CD4-positive, CD25-positive, alpha-beta regulatory T cell (primary cell): Measurements from ENCODE around the gene NUDT1. TPM values are rescaled to one million over a fixed set of nuclear protein-coding genes. Genes with fewer than 3 reads are reported as not detected.

ENCODE experiments used
- ATAC-seq, 2 donors: fragments of 150-1000 bp; cut with Tn5 transposase; one replicate each; pipeline ENCODE4 v1.10.0; 2021; ENCODE audit warnings: low read depth in 2 of 2, moderate number of reproducible peaks in 2 of 2, moderate library complexity in 1 of 2
- DNase-seq, 3 donors: peaks; one replicate each; pipeline versions ENCODE4 v3.0.0 to v3.0.0-alpha.2; 2012 to 2022; ENCODE audit warnings: mixed read lengths in 1 of 3
- H3K27ac ChIP-seq: one replicate; pipeline ENCODE4 v1.7.0; 2013; ENCODE audit warnings: mild to moderate bottlenecking, low read length; ENCODE audit not compliant: insufficient read depth, poor library complexity, severe bottlenecking
- H3K27me3 ChIP-seq: one replicate; pipeline ENCODE4 v1.7.0; 2013; ENCODE audit warnings: low read length; ENCODE audit not compliant: control insufficient read depth, insufficient read depth
- H3K36me3 ChIP-seq: one replicate; pipeline ENCODE4 v1.7.0; 2013; ENCODE audit warnings: mild to moderate bottlenecking, low read length, moderate library complexity; ENCODE audit not compliant: control insufficient read depth, insufficient read depth
- H3K4me1 ChIP-seq: 2 replicates; pipeline ENCODE4 v1.7.0; 2013; ENCODE audit warnings: mild to moderate bottlenecking, low read length; ENCODE audit not compliant: insufficient read depth, control insufficient read depth, poor library complexity, severe bottlenecking
- H3K4me3 ChIP-seq: one replicate; pipeline ENCODE4 v1.7.0; 2013; ENCODE audit warnings: low read depth, mild to moderate bottlenecking, low read length, moderate library complexity
- H3K9me3 ChIP-seq, 2 experiments: 1 replicate in 1 of 2; 2 replicates in 1 of 2; pipeline ENCODE4 v1.7.0; 2013; ENCODE audit warnings: low read length in 2 of 2, mild to moderate bottlenecking in 1 of 2, moderate library complexity in 1 of 2; ENCODE audit not compliant: control insufficient read depth in 2 of 2
- H3K27ac Mint-ChIP-seq, 3 donors: one replicate each; pipeline ENCODE4 v1.8.0; 2020 to 2022; ENCODE audit warnings: mild to moderate bottlenecking in 3 of 3, mixed read lengths in 3 of 3, moderate library complexity in 2 of 3
- H3K27me3 Mint-ChIP-seq: one replicate; pipeline ENCODE4 v1.8.0; 2022; ENCODE audit warnings: mild to moderate bottlenecking, mixed read lengths
- H3K36me3 Mint-ChIP-seq: one replicate; pipeline ENCODE4 v1.8.0; 2020; ENCODE audit warnings: mixed read lengths
- H3K4me1 Mint-ChIP-seq, 4 donors: one replicate each; pipeline ENCODE4 v1.8.0; 2020 to 2022; ENCODE audit warnings: mixed read lengths in 4 of 4, mild to moderate bottlenecking in 1 of 4
- H3K4me3 Mint-ChIP-seq, 4 donors: one replicate each; pipeline ENCODE4 v1.8.0; 2020 to 2022; ENCODE audit warnings: mild to moderate bottlenecking in 4 of 4, mixed read lengths in 4 of 4, moderate library complexity in 3 of 4
- H3K9me3 Mint-ChIP-seq, 7 donors: one replicate each; pipeline ENCODE4 v1.8.0; 2020 to 2022; ENCODE audit warnings: mixed read lengths in 7 of 7, mild to moderate bottlenecking in 3 of 7, moderate library complexity in 2 of 7
- polyA plus RNA-seq, 4 donors: library from polyadenylated mRNA; unstranded; fragments of 300-500 nt; fragmentation: Illumina TruSeq; gene quantifications; one replicate each; pipeline ENCODE4 v1.2.3, GENCODE V29; 2021
- total RNA-seq: library from RNA; stranded (reverse); gene quantifications from one replicate; pipeline ENCODE4 v1.2.3, GENCODE V29; 2022

NUDT1 gene
- total and polyA plus RNA-seq, 5 donors from 2014 or later, result 17.5 to 73.7 (median 69.8) TPM

DNA sequence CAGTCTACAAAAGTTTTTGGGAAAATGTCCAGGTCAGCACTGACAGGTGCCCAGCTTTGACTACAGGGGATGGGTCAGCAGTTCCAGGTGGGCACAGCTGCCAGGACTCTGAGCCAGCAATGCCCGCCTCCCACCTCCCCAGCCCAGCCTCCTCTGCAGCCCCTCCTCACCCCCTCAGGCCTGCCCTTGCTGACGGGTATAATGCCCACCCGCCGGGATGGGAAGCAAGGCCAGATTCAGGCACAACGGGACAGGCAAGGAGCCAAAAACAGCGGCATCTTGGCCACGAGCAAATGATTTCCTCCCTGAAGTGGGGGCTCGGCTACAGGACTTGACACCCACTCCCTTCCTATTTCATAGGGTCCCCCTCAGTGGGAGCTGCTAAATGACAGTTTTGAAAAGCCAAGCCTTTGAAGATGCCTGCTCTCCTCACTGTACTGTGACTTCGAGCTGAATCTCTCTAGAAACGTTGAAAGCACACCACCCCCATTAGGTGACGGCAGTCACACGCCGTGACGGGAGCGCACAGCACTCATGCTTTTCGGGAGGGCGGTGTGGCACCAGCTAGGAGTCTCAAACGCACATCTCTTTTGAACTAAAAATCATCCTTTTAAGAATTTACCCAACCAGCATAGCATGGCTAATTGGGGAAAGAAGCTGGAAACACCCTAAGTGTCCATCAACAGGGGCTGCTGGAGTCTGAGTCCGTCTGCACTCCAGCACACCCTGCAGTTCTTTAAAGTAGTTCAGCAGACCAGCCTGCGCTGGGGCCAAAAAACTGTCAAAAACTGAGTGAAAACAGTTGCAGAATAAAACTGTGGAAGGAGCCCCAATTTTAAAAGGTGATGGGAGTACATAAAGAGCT is 38.9 kb upstream of the NUDT1 start:
- Mint-ChIP-seq H3K27me3 (no peaks in the 10 kb centered on the region), H3K36me3 (peaks cover 24% of the 10 kb centered on the region), H3K9me3 (no peaks in the 10 kb centered on the region), H3K4me1 (no peaks in the 10 kb centered on the region), H3K4me3 (no peak overlapping the region), H3K27ac (peak overlapping the region in 1 of 3 donors; percentile 48)
- H3K36me3 ChIP-seq, result peaks cover 10% of the 10 kb centered on the region
- DNase-seq (no peak), ATAC-seq (no peak)
- H3K27me3 ChIP-seq, result no peaks in the 10 kb centered on the region
- no peak overlapping the region for H3K27ac ChIP-seq
- no peaks in the 10 kb centered on the region for H3K9me3 ChIP-seq
- no peak overlapping the region for H3K4me3 ChIP-seq
- H3K4me1 ChIP-seq, result no peaks in the 10 kb centered on the region

GRCh38 chr7:2203766-2204300 is 38.2 kb upstream of the NUDT1 start:
- H3K27ac ChIP-seq, result no peak overlapping the region
- peaks cover 17% of the 10 kb centered on the region for H3K36me3 ChIP-seq
- ATAC-seq (no peak), DNase-seq (no peak)
- H3K36me3 Mint-ChIP-seq, result peaks cover 31% of the 10 kb centered on the region
- no peaks in the 10 kb centered on the region for H3K27me3 Mint-ChIP-seq
- H3K4me1 Mint-ChIP-seq, result no peaks in the 10 kb centered on the region
- no peak overlapping the region for H3K27ac Mint-ChIP-seq
- H3K9me3 ChIP-seq, result no peaks in the 10 kb centered on the region
- no peaks in the 10 kb centered on the region for H3K27me3 ChIP-seq
- H3K4me1 ChIP-seq, result no peaks in the 10 kb centered on the region
- H3K4me3 Mint-ChIP-seq, result no peak overlapping the region
- no peaks in the 10 kb centered on the region for H3K9me3 Mint-ChIP-seq
- H3K4me3 ChIP-seq, result no peak overlapping the region

GRCh38 chr7:2204446-2204845 is 37.6 kb upstream of the NUDT1 start:
- Mint-ChIP-seq H3K27me3 (no peaks in the 10 kb centered on the region), H3K36me3 (peaks cover 28% of the 10 kb centered on the region), H3K27ac (no peak overlapping the region), H3K4me1 (no peaks in the 10 kb centered on the region), H3K9me3 (no peaks in the 10 kb centered on the region), H3K4me3 (no peak overlapping the region)
- Histone ChIP-seq H3K4me1 (no peaks in the 10 kb centered on the region), H3K4me3 (no peak overlapping the region), H3K27me3 (no peaks in the 10 kb centered on the region), H3K9me3 (no peaks in the 10 kb centered on the region), H3K27ac (no peak overlapping the region), H3K36me3 (peaks cover 17% of the 10 kb centered on the region)
- ATAC-seq, result no peak
- no peak for DNase-seq

GRCh38 chr7:2205036-2205780 is 36.8 kb upstream of the NUDT1 start:
- Mint-ChIP-seq H3K9me3 (no peaks in the 10 kb centered on the region), H3K27ac (peak overlapping the region in 1 of 3 donors; percentile 13), H3K4me3 (no peak overlapping the region), H3K36me3 (peaks cover 28% of the 10 kb centered on the region), H3K4me1 (peaks cover 0 to 2% (median 0%) of the 10 kb centered on the region in 4 donors), H3K27me3 (no peaks in the 10 kb centered on the region)
- Histone ChIP-seq H3K4me3 (no peak overlapping the region), H3K27ac (no peak overlapping the region), H3K36me3 (peaks cover 12% of the 10 kb centered on the region), H3K27me3 (no peaks in the 10 kb centered on the region), H3K4me1 (no peaks in the 10 kb centered on the region), H3K9me3 (no peaks in the 10 kb centered on the region)
- no peak for ATAC-seq
- DNase-seq, result no peak

DNA sequence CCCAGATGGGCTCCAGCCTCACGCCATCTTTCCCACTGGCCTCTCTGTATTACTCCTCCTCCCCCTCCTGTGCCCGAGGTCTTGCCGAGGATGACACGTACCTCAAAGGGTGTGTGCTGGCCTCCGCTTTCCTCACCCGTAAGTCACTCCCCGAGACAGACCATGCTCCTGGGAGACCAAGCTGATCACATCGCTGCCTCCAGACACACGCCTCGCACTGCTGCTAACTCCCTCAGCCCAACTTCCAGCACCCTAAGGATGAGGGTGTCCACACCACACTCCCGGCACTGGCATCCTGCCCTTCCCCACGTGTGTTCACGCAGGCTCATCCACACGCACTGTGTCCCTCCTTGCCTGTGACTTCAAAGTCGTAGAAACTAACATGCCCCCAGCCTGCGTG is 33.3 kb upstream of the NUDT1 start:
- H3K27ac Mint-ChIP-seq, result peak overlapping the region in 1 of 3 donors; percentile 76
- H3K36me3 Mint-ChIP-seq, result peaks cover 33% of the 10 kb centered on the region
- H3K9me3 ChIP-seq, result no peaks in the 10 kb centered on the region
- H3K4me3 ChIP-seq, result no peak overlapping the region
- no peaks in the 10 kb centered on the region for H3K4me1 ChIP-seq
- H3K36me3 ChIP-seq, result peaks cover 28% of the 10 kb centered on the region
- H3K9me3 Mint-ChIP-seq, result no peaks in the 10 kb centered on the region
- no peaks in the 10 kb centered on the region for H3K27me3 Mint-ChIP-seq
- H3K27ac ChIP-seq, result no peak overlapping the region
- DNase-seq (no peak), ATAC-seq (no peak)
- peak overlapping the region in 1 of 4 donors; percentile 24 for H3K4me3 Mint-ChIP-seq
- H3K27me3 ChIP-seq, result no peaks in the 10 kb centered on the region
- peaks cover 0 to 2% (median 2%) of the 10 kb centered on the region in 4 donors for H3K4me1 Mint-ChIP-seq

DNA sequence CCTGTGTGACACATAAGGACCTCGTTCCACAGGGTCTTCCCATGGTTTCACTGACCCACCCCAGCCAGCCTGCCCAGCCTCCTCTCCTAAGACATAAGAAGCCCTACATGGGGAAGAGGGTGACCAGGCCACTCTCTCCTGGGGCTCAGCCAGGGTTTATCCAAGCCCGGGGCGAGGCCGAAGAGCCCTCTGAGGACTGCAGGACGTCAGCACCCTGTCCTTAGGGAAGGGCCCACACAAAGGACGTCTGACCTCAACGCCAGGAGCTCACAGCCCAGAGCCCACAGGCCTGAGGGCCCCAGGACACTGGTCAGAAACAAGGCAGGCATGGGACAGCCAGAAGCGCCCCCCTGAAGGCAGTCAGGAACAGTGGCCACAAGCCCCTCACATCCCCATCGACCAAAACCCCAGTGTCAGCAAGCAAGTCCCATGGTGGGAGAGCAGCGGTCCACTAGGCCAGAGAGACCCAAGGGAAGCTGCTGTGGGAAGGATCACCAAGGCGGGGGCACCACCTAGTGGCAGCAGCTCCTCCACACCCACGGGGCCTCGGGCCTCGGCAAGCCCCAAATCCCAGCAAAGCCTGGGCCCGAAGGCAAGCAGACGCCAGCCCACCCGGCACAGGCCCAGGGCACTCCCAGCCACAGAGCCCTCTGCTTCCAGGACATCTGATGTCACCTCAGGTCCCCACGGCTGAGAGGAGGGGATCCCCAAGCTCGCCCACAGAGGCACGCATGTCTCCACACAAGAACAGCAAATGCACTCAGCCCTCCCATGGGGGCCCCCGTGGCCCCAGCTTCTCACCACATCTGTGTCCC is 32.7 kb upstream of the NUDT1 start:
- H3K27me3 ChIP-seq, result no peaks in the 10 kb centered on the region
- ATAC-seq (peak in 1 of 2 donors; percentile 48), DNase-seq (peak; percentile 15 to 54 (median 44))
- Mint-ChIP-seq H3K27ac (no peak overlapping the region), H3K4me1 (peaks cover 0 to 8% (median 4%) of the 10 kb centered on the region in 4 donors), H3K4me3 (no peak overlapping the region), H3K9me3 (no peaks in the 10 kb centered on the region), H3K27me3 (no peaks in the 10 kb centered on the region), H3K36me3 (peaks cover 36% of the 10 kb centered on the region)
- peaks cover 30% of the 10 kb centered on the region for H3K36me3 ChIP-seq
- no peak overlapping the region for H3K27ac ChIP-seq
- H3K9me3 ChIP-seq, result no peaks in the 10 kb centered on the region
- H3K4me1 ChIP-seq, result peaks cover 2% of the 10 kb centered on the region
- H3K4me3 ChIP-seq, result no peak overlapping the region

DNA sequence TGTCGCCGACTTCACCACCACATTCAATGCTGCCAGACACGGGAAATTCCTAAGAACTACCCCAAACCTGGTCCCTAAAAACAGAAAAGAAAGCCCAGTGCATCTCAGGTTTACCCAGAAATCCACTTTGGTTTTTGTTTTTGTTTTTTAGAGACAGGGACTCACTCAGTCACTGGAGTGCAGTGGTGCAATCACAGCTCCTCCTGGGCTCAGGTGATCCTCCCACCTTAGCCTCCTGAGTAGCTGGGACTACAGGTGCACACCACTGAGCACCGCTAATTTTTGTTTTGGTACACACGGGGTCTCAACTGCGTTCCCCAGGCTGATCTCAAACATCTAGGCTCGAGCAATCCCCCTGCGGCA is 32.1 kb upstream of the NUDT1 start:
- peaks cover 7% of the 10 kb centered on the region for H3K4me1 ChIP-seq
- no peak overlapping the region for H3K4me3 Mint-ChIP-seq
- ATAC-seq, result no peak
- DNase-seq, result no peak
- H3K27ac ChIP-seq, result no peak overlapping the region
- no peaks in the 10 kb centered on the region for H3K27me3 ChIP-seq
- H3K36me3 ChIP-seq, result peaks cover 30% of the 10 kb centered on the region
- H3K27me3 Mint-ChIP-seq, result no peaks in the 10 kb centered on the region
- H3K9me3 Mint-ChIP-seq, result no peaks in the 10 kb centered on the region
- H3K4me1 Mint-ChIP-seq, result peaks cover 0 to 11% (median 5%) of the 10 kb centered on the region in 4 donors
- no peaks in the 10 kb centered on the region for H3K9me3 ChIP-seq
- no peak overlapping the region for H3K4me3 ChIP-seq
- H3K27ac Mint-ChIP-seq, result peak overlapping the region in 1 of 3 donors; percentile 46
- peaks cover 36% of the 10 kb centered on the region for H3K36me3 Mint-ChIP-seq
